HCT116 (cell line): ENCODE measurements around the gene TNS3.

Experiments used
- CTCF ChIP-seq, 3 experiments: fragments of 200-600 bp in 1 of 3; sonication (generic) in 1 of 3; IDR thresholded peaks in 2 of 3; conservative IDR thresholded peaks in 1 of 3; 2 replicates each; pipeline ENCODE4 v1.5.1; 2012 to 2017; ENCODE audit warnings: low read depth in 2 of 3, low read length in 2 of 3, antibody characterized with exemption in 1 of 3, borderline replicate concordance in 1 of 3, control low read depth in 1 of 3, mild to moderate bottlenecking in 1 of 3, mixed read lengths in 1 of 3, mixed run types in 1 of 3, moderate library complexity in 1 of 3; ENCODE audit not compliant: insufficient read depth in 1 of 3
- ELF1 ChIP-seq: IDR thresholded peaks from 2 replicates; pipeline ENCODE4 v1.6.1; 2012; ENCODE audit warnings: low read depth, borderline replicate concordance
- EZH2 ChIP-seq: fragments of 200-600 bp; sonication (generic); IDR thresholded peaks from 2 replicates; pipeline ENCODE4 v1.6.1; 2017; ENCODE audit warnings: antibody characterized with exemption, mixed run types
- POLR2A ChIP-seq: IDR thresholded peaks from 2 replicates; pipeline ENCODE4 v1.7.0; 2011; ENCODE audit warnings: borderline replicate concordance; ENCODE audit not compliant: insufficient read depth, insufficient read length; ENCODE audit errors: extremely low read depth
- POLR2AphosphoS5 ChIP-seq: IDR thresholded peaks from 2 replicates; pipeline ENCODE4 v1.6.1; 2011; ENCODE audit warnings: mild to moderate bottlenecking, low read depth, low read length, moderate library complexity
- SIN3A ChIP-seq: IDR thresholded peaks from 2 replicates; pipeline ENCODE4 v1.6.1; 2012; ENCODE audit warnings: low read depth
- TCF7L2 ChIP-seq: IDR thresholded peaks from 2 replicates; pipeline ENCODE4 v1.7.0; 2011; ENCODE audit warnings: borderline replicate concordance, inconsistent platforms; ENCODE audit not compliant: insufficient read depth, insufficient read length; ENCODE audit errors: extremely low read depth
- ZNF274 ChIP-seq: fragments of 200-500 bp; sonication (Bioruptor generic); IDR thresholded peaks from 2 replicates; pipeline ENCODE4 v1.6.1; 2014; ENCODE audit warnings: mild to moderate bottlenecking, low read depth, low read length, inconsistent platforms
- TF ChIP-seq, protein P1 (sequence below): IDR thresholded peaks from 2 replicates; pipeline ENCODE4 v1.6.1; 2012

DNA sequence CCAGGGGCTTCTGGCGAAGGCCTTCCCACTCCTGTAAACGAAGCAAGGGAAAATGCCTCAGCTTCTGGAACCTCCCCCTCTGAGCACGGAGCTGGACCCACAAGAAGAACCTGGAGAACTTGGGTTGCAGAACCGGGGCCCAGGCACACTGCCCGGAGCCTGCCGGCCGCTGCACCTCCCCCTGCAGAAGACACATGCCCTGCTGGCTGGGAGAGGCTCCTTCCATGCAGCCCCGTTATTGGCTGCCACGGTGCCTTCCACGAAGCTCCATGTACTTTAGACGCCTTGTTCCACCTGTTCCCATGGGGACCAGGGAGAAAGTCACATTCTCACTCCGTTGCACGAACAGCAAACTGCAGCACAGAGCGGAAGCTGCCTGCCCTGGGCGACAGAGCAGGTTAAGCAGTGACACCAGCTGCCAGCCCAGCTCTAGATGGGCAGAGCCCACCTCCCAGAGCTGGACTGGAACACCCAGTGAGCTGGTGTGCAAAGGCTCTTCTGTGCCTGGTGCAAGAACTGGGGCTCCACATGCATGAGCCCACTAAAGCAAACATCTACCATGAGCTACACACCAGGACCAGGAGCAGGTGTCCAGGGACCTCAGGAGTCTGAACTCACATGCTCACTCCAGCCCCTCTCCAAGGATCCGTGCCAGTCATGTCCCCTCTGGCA lies 70.1 kb downstream of the TNS3 start:
- TF ChIP-seq ZNF274 = no peak
- TF ChIP-seq POLR2AphosphoS5 = no peak
- TF ChIP-seq CTCF (IDR thresholded peaks at IDR 0.05 in 2 of 3, conservative IDR thresholded peaks at IDR 0.05 in 1 of 3; ENCODE audit: borderline replicate concordance in 1 of 3, insufficient read depth in 1 of 3, low read depth in 2 of 3, low read length in 2 of 3) = no peak
- no peak for TF ChIP-seq SIN3A
- no peak for TF ChIP-seq POLR2A
- TF ChIP-seq, protein P1, sequence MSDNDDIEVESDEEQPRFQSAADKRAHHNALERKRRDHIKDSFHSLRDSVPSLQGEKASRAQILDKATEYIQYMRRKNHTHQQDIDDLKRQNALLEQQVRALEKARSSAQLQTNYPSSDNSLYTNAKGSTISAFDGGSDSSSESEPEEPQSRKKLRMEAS = no peak
- no peak for TF ChIP-seq EZH2
- TF ChIP-seq ELF1 = no peak
- no peak for TF ChIP-seq TCF7L2
